Skeletal muscle cell (primary cell): ENCODE measurements around the gene GNAI1.

Experiments used
- DNase-seq: peaks from one replicate; pipeline ENCODE4 v3.0.0-alpha.2; 2010; ENCODE audit warnings: low read depth
- H3K4me3 ChIP-seq: 2 replicates; pipeline ENCODE4 v1.5.1; 2011; ENCODE audit warnings: low read depth, mild to moderate bottlenecking, control low read depth, low read length, moderate library complexity

GNAI1 gene

GRCh38 chr7:80199051-80199450 lies 64.4 kb downstream of the GNAI1 start:
- DNase-seq = no peak
- H3K4me3 ChIP-seq = no peak overlapping the region

- no peak overlapping the region for H3K4me3 ChIP-seq
- DNase-seq = no peak
These were observed 69.8 kb downstream of the GNAI1 start for GRCh38 chr7:80204454-80204853.

- H3K4me3 ChIP-seq = no peak overlapping the region
- no peak for DNase-seq
These were observed 70.3 kb downstream of the GNAI1 start for GRCh38 chr7:80204919-80205318.

GRCh38 chr7:80206763-80207162 lies 72.1 kb downstream of the GNAI1 start:
- no peak overlapping the region for H3K4me3 ChIP-seq
- no peak for DNase-seq

- H3K4me3 ChIP-seq = no peak overlapping the region
- no peak for DNase-seq
These were observed 72.9 kb downstream of the GNAI1 start for GRCh38 chr7:80207501-80207900.

DNA sequence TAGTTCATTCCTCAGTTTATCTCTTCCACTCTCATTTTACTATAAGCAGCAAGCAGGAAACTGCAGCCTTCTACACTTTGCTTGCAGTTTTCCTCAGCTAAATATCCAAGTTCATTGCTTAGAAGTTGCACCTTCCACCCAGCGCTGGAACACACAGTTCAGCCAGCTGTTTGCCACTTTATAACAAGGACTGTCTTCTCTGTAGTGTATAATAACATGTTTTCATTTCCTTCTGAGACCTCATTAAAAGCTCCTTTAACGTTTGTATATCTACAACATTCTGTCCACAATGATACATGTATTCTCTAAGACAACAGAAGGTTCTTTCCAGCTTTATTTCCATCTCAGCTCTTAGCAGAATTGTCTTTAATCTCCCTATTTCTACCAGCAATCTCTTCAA lies 74.1 kb downstream of the GNAI1 start:
- H3K4me3 ChIP-seq = no peak overlapping the region
- no peak for DNase-seq

GRCh38 chr7:80210400-80210799 lies 75.8 kb downstream of the GNAI1 start:
- no peak overlapping the region for H3K4me3 ChIP-seq
- no peak for DNase-seq

- H3K4me3 ChIP-seq = no peak overlapping the region
- no peak for DNase-seq
These were observed 79.2 kb downstream of the GNAI1 start for GRCh38 chr7:80213814-80214213.

- no peak for DNase-seq
- H3K4me3 ChIP-seq = no peak overlapping the region
These were observed 81.1 kb downstream of the GNAI1 start for GRCh38 chr7:80215734-80216133.

DNA sequence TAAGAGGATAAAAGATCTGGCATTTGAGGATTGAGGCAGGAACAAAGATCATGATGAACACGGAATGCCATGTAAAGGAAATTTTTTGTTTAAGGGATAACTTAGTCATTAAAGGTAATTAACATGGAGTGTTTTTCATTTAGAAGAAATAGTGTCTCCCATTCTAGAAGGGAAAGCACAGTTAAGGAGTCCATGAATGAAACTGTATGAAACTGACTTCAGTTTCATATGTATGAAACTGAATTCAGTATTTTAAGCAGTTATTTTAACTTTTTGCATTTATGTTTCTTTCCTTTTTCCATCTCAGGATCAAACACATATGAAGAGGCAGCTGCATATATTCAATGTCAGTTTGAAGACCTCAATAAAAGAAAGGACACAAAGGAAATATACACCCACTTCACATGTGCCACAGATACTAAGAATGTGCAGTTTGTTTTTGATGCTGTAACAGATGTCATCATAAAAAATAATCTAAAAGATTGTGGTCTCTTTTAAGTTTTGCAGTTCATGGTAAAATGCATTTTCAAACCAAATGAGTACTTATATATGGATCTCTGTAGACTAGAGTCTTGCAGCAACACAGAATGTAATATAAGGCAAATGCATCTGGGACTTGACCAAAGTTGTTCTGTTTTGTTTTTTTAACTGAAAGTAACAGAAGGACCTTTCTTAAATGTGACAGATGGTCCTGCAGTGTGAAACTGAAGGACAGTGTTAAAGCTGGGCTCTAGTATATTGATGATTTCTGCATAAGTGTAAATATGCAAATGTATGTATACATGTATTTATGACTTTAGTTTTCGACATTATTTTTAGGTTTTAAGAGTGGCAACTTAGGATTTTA lies 82.6 kb downstream of the GNAI1 start:
- DNase-seq = no peak
- H3K4me3 ChIP-seq = no peak overlapping the region

DNA sequence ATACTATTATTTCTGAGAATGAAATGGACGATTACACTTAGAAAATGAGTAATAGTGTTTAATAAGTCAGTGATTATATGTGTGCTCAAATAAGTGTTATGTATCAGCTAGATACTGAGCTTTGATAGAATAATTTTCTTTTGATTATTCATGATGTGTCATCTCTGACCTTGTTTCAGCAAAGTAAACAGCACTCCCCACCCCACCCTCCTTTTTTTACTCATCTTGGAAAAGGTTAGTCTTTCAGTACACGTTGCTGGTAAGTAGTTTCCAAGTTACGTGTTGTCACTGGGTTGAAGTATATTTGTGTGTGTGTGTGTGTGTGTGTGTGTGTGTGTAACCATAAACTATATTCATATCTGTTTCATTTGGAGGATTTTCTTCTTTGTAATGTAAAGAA lies 84.1 kb downstream of the GNAI1 start:
- peak; percentile 61 for DNase-seq
- H3K4me3 ChIP-seq = no peak overlapping the region

DNA sequence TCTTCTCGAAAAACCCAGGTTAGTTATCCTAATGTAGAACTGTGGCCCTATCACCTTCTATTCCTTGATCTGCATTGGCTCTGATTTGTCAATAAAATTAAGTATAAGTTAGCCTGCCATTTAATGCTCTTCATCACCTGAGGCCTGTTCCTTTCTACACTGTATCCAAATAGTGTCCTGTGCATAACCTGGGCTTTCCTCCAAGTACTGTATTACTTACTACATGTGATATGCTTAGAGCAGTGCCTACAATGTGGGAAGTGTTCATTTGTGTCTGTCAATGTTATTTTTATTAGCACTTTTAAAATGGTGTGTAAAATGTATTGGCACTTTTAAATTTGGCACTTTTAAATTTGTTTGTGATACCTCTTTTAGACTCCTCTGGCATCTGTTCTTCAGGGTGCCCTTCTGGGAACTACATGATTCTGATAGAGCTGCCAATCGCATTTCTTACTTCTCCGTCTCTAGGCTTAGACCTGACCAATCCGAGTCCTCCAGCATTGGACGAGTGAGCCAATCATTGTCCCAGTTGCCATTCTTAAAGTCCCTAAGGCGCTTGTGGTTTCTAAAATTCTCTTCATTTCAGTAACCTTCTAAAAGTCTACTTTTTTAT lies 85.5 kb downstream of the GNAI1 start:
- DNase-seq = no peak

DNA sequence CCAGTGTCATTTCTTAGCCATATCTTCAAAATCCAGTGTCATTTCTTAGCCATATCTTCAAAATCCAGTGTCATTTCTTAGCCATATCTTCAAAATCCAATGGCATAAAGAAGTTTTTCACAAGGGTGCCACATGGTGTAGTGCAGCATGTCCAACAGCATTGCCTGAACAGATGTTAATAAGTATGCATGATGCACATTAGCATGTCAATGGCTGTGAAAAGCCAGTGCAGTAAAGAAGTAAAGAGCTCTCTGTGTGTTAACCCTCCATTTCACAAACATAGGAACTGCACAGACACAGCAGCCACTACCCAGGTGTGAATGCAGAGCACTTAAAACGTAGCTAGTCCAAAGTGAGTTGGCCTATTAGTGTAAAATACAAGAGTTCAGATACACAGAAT lies 89.8 kb downstream of the GNAI1 start:
- no peak overlapping the region for H3K4me3 ChIP-seq
- DNase-seq = no peak

More for the DNA sequence above, 85.5 kb downstream of the GNAI1 start:
- no peak overlapping the region for H3K4me3 ChIP-seq

- no peak for DNase-seq
- no peak overlapping the region for H3K4me3 ChIP-seq
These were observed 90.7 kb downstream of the GNAI1 start for GRCh38 chr7:80225361-80225760.

- no peak overlapping the region for H3K4me3 ChIP-seq
- no peak for DNase-seq
These were observed 92.0 kb downstream of the GNAI1 start for GRCh38 chr7:80226629-80227028.

DNA sequence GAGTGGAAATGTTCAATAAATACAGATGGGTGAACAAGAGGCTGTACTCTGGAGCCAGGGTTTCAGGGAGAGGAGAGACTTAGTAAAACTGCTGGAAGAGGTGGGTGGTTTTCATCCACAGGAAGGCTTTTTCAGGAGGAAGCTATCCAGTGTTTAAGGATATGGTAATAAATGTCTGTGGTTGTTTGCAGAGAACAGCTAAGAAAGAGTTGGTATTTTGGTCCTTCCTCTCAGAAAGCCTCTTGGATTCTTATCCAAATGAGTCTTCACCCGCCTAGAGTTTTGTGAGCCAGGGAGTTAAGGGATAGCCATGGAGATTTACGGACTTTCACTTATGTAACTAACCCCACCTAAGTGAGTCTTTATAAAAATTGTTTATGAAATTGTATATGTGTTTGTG lies 95.7 kb downstream of the GNAI1 start:
- DNase-seq = no peak
- H3K4me3 ChIP-seq = no peak overlapping the region

DNA sequence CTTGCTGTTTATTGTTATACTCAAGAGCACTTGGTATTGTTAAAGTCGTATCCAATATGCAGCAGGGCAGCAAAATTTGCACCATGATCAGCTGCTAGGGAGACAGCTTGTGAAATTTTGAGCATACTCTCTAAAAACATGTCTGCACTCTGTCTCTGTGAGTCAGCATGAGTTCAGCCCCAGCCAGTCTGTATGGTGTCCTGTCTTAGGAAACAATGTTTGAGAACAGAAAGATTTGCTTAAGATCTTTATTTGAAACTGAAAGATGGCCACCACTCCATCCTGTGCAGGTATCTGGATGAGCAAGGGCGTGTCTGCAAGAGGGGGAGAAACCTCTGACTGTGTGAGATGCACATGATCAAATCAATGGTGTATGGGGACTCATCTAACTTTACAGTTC lies 97.1 kb downstream of the GNAI1 start:
- peak; percentile 55 for DNase-seq
- H3K4me3 ChIP-seq = no peak overlapping the region

GRCh38 chr7:80232979-80233724 lies 98.5 kb downstream of the GNAI1 start:
- H3K4me3 ChIP-seq = no peak overlapping the region
- no peak for DNase-seq

- no peak overlapping the region for H3K4me3 ChIP-seq
- DNase-seq = no peak
These were observed 100.7 kb downstream of the GNAI1 start for GRCh38 chr7:80235334-80235733.

DNA sequence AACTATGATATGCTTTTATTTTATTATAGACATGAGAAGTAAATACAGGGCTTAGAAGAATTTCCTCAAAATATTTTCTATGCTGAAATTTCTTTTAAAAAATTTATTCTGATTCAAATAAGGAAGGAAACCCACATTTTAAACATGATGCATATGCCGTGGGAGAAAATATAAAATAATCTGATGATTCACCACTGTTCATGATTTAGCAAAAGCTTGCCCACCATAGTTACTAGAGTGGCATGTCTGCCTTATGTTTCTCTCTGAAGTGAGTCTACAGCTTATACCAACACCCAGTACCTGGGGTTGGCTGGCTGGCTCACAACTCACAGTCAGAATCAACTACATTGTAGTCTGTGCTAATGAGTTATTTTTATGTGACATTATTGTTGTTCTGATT lies 102.0 kb downstream of the GNAI1 start:
- DNase-seq = no peak
- H3K4me3 ChIP-seq = no peak overlapping the region
